Trophoblast cell (in vitro differentiated cells and primary cell): ENCODE results near the gene SRRM2.

Source experiments
- DNase-seq, 2 donors: peaks; one replicate each; pipeline ENCODE4 v3.0.0-alpha.2; 2016
- H2AFZ ChIP-seq: 2 replicates; pipeline ENCODE4 v1.6.1; 2013; ENCODE audit warnings: low read length, moderate library complexity, mild to moderate bottlenecking; ENCODE audit not compliant: insufficient read depth, poor library complexity
- H2AK5ac ChIP-seq: 2 replicates; pipeline ENCODE4 v1.6.1; 2013; ENCODE audit warnings: mild to moderate bottlenecking, low read length
- H2BK120ac ChIP-seq: 2 replicates; pipeline ENCODE4 v1.6.1; 2013; ENCODE audit warnings: low read length, mild to moderate bottlenecking, moderate library complexity; ENCODE audit not compliant: insufficient read depth, poor library complexity
- H2BK12ac ChIP-seq: 2 replicates; pipeline ENCODE4 v1.6.1; 2013; ENCODE audit warnings: mild to moderate bottlenecking, low read length, moderate library complexity
- H2BK5ac ChIP-seq: 2 replicates; pipeline ENCODE4 v1.6.1; 2013; ENCODE audit warnings: low read length, low read depth, moderate library complexity, mild to moderate bottlenecking; ENCODE audit not compliant: poor library complexity
- H3K14ac ChIP-seq: 2 replicates; pipeline ENCODE4 v1.6.1; 2013; ENCODE audit warnings: mild to moderate bottlenecking, low read length
- H3K18ac ChIP-seq: 2 replicates; pipeline ENCODE4 v1.6.1; 2013; ENCODE audit warnings: mild to moderate bottlenecking, low read length
- H3K23ac ChIP-seq: 2 replicates; pipeline ENCODE4 v1.6.1; 2013; ENCODE audit warnings: low read length
- H3K27ac ChIP-seq: 2 replicates; pipeline ENCODE4 v1.5.1; 2013; ENCODE audit warnings: low read depth, mild to moderate bottlenecking, inconsistent platforms, low read length, moderate library complexity
- H3K27me3 ChIP-seq: 2 replicates; pipeline ENCODE4 v1.6.1; 2013; ENCODE audit warnings: inconsistent platforms, mild to moderate bottlenecking, low read length, moderate library complexity; ENCODE audit not compliant: insufficient read depth
- H3K36me3 ChIP-seq, 2 experiments: 1 replicate in 1 of 2; 2 replicates in 1 of 2; pipeline ENCODE4 v1.6.1; 2013; ENCODE audit warnings: low read length in 2 of 2, mild to moderate bottlenecking in 2 of 2, moderate library complexity in 1 of 2; ENCODE audit not compliant: insufficient read depth in 2 of 2, control insufficient read depth in 1 of 2
- H3K4ac ChIP-seq: 2 replicates; pipeline ENCODE4 v1.6.1; 2013; ENCODE audit warnings: low read depth, mild to moderate bottlenecking, low read length, moderate library complexity
- H3K4me1 ChIP-seq, 2 experiments: 1 replicate in 1 of 2; 2 replicates in 1 of 2; pipeline ENCODE4 v1.6.1; 2013; ENCODE audit warnings: low read length in 2 of 2, mild to moderate bottlenecking in 2 of 2, moderate library complexity in 1 of 2; ENCODE audit not compliant: insufficient read depth in 2 of 2, control insufficient read depth in 1 of 2
- H3K4me2 ChIP-seq: 2 replicates; pipeline ENCODE4 v1.6.1; 2013; ENCODE audit warnings: inconsistent platforms, mild to moderate bottlenecking, low read length, moderate library complexity
- H3K4me3 ChIP-seq: 2 replicates; pipeline ENCODE4 v1.5.1; 2013; ENCODE audit warnings: mild to moderate bottlenecking, low read depth, low read length, inconsistent platforms
- H3K79me1 ChIP-seq: one replicate; pipeline ENCODE4 v1.6.1; 2013; ENCODE audit warnings: low read length
- H3K79me2 ChIP-seq: 2 replicates; pipeline ENCODE4 v1.6.1; 2013; ENCODE audit warnings: low read length, mild to moderate bottlenecking; ENCODE audit not compliant: control insufficient read depth, insufficient read depth, poor library complexity
- H3K9ac ChIP-seq: 2 replicates; pipeline ENCODE4 v1.6.1; 2013; ENCODE audit warnings: mild to moderate bottlenecking, low read length
- H3K9me3 ChIP-seq: 2 replicates; pipeline ENCODE4 v1.6.1; 2013; ENCODE audit warnings: low read depth, mild to moderate bottlenecking, control low read depth, inconsistent platforms, low read length; ENCODE audit not compliant: insufficient read depth
- H4K12ac ChIP-seq: 2 replicates; pipeline ENCODE4 v1.6.1; 2013; ENCODE audit warnings: low read depth, mild to moderate bottlenecking, low read length, moderate library complexity
- H4K8ac ChIP-seq: 2 replicates; pipeline ENCODE4 v1.6.1; 2013; ENCODE audit warnings: low read depth, mild to moderate bottlenecking, low read length, moderate library complexity
- H4K91ac ChIP-seq: one replicate; pipeline ENCODE4 v1.6.1; 2013; ENCODE audit warnings: low read depth, mild to moderate bottlenecking, low read length, moderate library complexity
- WGBS: extraction: QIAGEN DNeasy Blood & Tissue Kit; methylation state at CpG from one replicate; pipeline ENCODE4 v1.1.7; 2013; ENCODE audit warnings: missing lambda C conversion rate; ENCODE audit not compliant: insufficient read length, insufficient coverage; ENCODE audit errors: extremely low coverage; 5-methylcytosine and 5-hydroxymethylcytosine counted together

SRRM2 gene

GRCh38 chr16:2705351-2705750 lies 47.1 kb upstream of the SRRM2 start:
- no peak overlapping the region for H2BK12ac ChIP-seq
- no peak for DNase-seq
- peaks cover 82 to 83% of the 10 kb centered on the region in 2 experiments for H3K36me3 ChIP-seq
- H3K27me3 ChIP-seq, result no peaks in the 10 kb centered on the region
- no peak overlapping the region for H3K27ac ChIP-seq
- no peak overlapping the region for H2BK5ac ChIP-seq
- H3K9ac ChIP-seq, result no peak overlapping the region
- no peaks in the 10 kb centered on the region for H3K79me2 ChIP-seq
- no peak overlapping the region for H2AK5ac ChIP-seq
- H3K4ac ChIP-seq, result no peak overlapping the region
- WGBS, result no CpG with 5 or more reads among the region's 10 CpGs
- no peak overlapping the region for H2BK120ac ChIP-seq
- no peak overlapping the region for H3K4me2 ChIP-seq
- H3K9me3 ChIP-seq, result no peaks in the 10 kb centered on the region
- H3K4me3 ChIP-seq, result no peak overlapping the region
- H3K18ac ChIP-seq, result no peak overlapping the region
- no peak overlapping the region for H3K14ac ChIP-seq
- H4K12ac ChIP-seq, result no peak overlapping the region
- H3K4me1 ChIP-seq, result no peaks in the 10 kb centered on the region
- no peak overlapping the region for H4K91ac ChIP-seq
- H3K79me1 ChIP-seq, result no peaks in the 10 kb centered on the region
- no peak overlapping the region for H4K8ac ChIP-seq
- no peak overlapping the region for H2AFZ ChIP-seq
- H3K23ac ChIP-seq, result no peak overlapping the region

GRCh38 chr16:2706085-2706484 lies 46.4 kb upstream of the SRRM2 start:
- Histone ChIP-seq H2BK5ac (no peak overlapping the region), H4K12ac (no peak overlapping the region), H3K18ac (no peak overlapping the region), H2BK12ac (no peak overlapping the region), H3K79me1 (no peaks in the 10 kb centered on the region), H3K27ac (no peak overlapping the region), H3K14ac (no peak overlapping the region), H3K36me3 (peaks cover 74 to 76% of the 10 kb centered on the region in 2 experiments), H3K23ac (no peak overlapping the region), H2AK5ac (no peak overlapping the region), H3K4me1 (no peaks in the 10 kb centered on the region), H3K4ac (no peak overlapping the region), H4K91ac (no peak overlapping the region), H3K79me2 (no peaks in the 10 kb centered on the region), H3K27me3 (no peaks in the 10 kb centered on the region), H3K9me3 (no peaks in the 10 kb centered on the region), H2BK120ac (no peak overlapping the region), H2AFZ (no peak overlapping the region), H3K4me3 (no peak overlapping the region), H3K4me2 (no peak overlapping the region), H3K9ac (no peak overlapping the region), H4K8ac (no peak overlapping the region)
- WGBS, result no CpG with 5 or more reads among the region's 17 CpGs
- DNase-seq, result no peak

GRCh38 chr16:2706611-2707311 lies 45.7 kb upstream of the SRRM2 start:
- Histone ChIP-seq H3K23ac (no peak overlapping the region), H3K79me2 (no peaks in the 10 kb centered on the region), H4K91ac (no peak overlapping the region), H3K4me3 (no peak overlapping the region), H3K9ac (no peak overlapping the region), H3K36me3 (peaks cover 67 to 69% of the 10 kb centered on the region in 2 experiments), H2BK12ac (no peak overlapping the region), H2BK120ac (no peak overlapping the region), H3K27ac (no peak overlapping the region), H3K9me3 (no peaks in the 10 kb centered on the region), H2BK5ac (no peak overlapping the region), H4K8ac (no peak overlapping the region), H3K79me1 (no peaks in the 10 kb centered on the region), H3K27me3 (no peaks in the 10 kb centered on the region), H3K4me1 (no peaks in the 10 kb centered on the region), H2AK5ac (no peak overlapping the region), H3K18ac (no peak overlapping the region), H3K4me2 (no peak overlapping the region), H3K14ac (no peak overlapping the region), H4K12ac (no peak overlapping the region), H2AFZ (no peak overlapping the region), H3K4ac (no peak overlapping the region)
- no CpG with 5 or more reads among the region's 22 CpGs for WGBS
- DNase-seq, result no peak

GRCh38 chr16:2707368-2708289 lies 44.8 kb upstream of the SRRM2 start:
- Histone ChIP-seq H3K36me3 (peaks cover 60 to 61% of the 10 kb centered on the region in 2 experiments), H2AFZ (no peak overlapping the region), H3K23ac (no peak overlapping the region), H2BK120ac (no peak overlapping the region), H4K12ac (no peak overlapping the region), H2BK5ac (no peak overlapping the region), H3K79me1 (no peaks in the 10 kb centered on the region), H2AK5ac (no peak overlapping the region), H3K9ac (no peak overlapping the region), H3K18ac (no peak overlapping the region), H3K79me2 (no peaks in the 10 kb centered on the region), H3K4me1 (no peaks in the 10 kb centered on the region), H3K4ac (no peak overlapping the region), H3K4me3 (no peak overlapping the region), H3K4me2 (no peak overlapping the region), H2BK12ac (no peak overlapping the region), H3K27ac (no peak overlapping the region), H4K91ac (no peak overlapping the region), H4K8ac (no peak overlapping the region), H3K9me3 (no peaks in the 10 kb centered on the region), H3K14ac (no peak overlapping the region), H3K27me3 (no peaks in the 10 kb centered on the region)
- no CpG with 5 or more reads among the region's 51 CpGs for WGBS
- no peak for DNase-seq
